ENCODE measurements around the gene NXPE3. TPM values are rescaled to one million over a fixed set of nuclear protein-coding genes. Genes with fewer than 3 reads are reported as not detected.

Gene NXPE3
- total and polyA plus RNA-seq, 9 of the 15 experiments (the other 6 are each of a cell fraction or from before 2014, with no cell fraction given) = 0.25 to 2.5 (median 0.95) TPM

DNA sequence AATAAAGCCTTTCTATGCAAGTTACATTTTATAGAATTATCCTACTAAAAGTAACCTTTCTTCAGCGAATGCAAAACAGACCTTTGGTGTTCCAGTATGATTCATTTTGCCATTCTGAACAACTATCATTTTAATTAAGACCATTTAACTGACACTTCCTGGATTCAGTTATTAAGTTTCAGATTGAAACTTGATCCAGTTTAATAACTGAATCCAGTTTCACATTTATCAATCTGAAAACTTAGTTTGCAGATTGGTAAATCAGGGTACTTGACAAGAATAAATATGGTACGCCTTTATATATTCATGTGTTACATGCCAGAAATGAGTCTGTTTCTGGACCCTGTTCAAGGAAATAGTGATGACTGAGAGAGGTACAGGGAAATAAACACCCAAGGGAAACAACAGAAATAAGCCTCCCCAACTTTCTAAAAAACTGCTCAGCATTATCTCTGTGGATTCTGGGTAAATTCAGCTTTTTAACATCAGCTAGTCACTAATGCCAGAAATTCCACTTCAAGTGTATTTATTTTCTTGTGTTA lies 47.0 kb downstream of the NXPE3 start (continued):
- TF ChIP-seq, protein P1, sequence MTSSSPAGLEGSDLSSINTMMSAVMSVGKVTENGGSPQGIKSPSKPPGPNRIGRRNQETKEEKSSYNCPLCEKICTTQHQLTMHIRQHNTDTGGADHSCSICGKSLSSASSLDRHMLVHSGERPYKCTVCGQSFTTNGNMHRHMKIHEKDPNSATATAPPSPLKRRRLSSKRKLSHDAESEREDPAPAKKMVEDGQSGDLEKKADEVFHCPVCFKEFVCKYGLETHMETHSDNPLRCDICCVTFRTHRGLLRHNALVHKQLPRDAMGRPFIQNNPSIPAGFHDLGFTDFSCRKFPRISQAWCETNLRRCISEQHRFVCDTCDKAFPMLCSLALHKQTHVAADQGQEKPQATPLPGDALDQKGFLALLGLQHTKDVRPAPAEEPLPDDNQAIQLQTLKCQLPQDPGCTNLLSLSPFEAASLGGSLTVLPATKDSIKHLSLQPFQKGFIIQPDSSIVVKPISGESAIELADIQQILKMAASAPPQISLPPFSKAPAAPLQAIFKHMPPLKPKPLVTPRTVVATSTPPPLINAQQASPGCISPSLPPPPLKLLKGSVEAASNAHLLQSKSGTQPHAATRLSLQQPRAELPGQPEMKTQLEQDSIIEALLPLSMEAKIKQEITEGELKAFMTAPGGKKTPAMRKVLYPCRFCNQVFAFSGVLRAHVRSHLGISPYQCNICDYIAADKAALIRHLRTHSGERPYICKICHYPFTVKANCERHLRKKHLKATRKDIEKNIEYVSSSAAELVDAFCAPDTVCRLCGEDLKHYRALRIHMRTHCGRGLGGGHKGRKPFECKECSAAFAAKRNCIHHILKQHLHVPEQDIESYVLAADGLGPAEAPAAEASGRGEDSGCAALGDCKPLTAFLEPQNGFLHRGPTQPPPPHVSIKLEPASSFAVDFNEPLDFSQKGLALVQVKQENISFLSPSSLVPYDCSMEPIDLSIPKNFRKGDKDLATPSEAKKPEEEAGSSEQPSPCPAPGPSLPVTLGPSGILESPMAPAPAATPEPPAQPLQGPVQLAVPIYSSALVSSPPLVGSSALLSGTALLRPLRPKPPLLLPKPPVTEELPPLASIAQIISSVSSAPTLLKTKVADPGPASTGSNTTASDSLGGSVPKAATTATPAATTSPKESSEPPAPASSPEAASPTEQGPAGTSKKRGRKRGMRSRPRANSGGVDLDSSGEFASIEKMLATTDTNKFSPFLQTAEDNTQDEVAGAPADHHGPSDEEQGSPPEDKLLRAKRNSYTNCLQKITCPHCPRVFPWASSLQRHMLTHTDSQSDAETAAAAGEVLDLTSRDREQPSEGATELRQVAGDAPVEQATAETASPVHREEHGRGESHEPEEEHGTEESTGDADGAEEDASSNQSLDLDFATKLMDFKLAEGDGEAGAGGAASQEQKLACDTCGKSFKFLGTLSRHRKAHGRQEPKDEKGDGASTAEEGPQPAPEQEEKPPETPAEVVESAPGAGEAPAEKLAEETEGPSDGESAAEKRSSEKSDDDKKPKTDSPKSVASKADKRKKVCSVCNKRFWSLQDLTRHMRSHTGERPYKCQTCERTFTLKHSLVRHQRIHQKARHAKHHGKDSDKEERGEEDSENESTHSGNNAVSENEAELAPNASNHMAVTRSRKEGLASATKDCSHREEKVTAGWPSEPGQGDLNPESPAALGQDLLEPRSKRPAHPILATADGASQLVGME (CRISPR knock-in tag; IDR thresholded peaks at IDR 0.05) = no peak
- TF ChIP-seq, protein P2, sequence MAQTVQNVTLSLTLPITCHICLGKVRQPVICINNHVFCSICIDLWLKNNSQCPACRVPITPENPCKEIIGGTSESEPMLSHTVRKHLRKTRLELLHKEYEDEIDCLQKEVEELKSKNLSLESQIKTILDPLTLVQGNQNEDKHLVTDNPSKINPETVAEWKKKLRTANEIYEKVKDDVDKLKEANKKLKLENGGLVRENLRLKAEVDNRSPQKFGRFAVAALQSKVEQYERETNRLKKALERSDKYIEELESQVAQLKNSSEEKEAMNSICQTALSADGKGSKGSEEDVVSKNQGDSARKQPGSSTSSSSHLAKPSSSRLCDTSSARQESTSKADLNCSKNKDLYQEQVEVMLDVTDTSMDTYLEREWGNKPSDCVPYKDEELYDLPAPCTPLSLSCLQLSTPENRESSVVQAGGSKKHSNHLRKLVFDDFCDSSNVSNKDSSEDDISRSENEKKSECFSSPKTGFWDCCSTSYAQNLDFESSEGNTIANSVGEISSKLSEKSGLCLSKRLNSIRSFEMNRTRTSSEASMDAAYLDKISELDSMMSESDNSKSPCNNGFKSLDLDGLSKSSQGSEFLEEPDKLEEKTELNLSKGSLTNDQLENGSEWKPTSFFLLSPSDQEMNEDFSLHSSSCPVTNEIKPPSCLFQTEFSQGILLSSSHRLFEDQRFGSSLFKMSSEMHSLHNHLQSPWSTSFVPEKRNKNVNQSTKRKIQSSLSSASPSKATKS (CRISPR knock-in tag; IDR thresholded peaks at IDR 0.05) = no peak
- TF ChIP-seq PRMT5 (CRISPR knock-in tag; IDR thresholded peaks at IDR 0.05) = no peak

Measured in K562 (cell line).